ENCODE results near the gene LRIG2. TPM values are rescaled to one million over a fixed set of nuclear protein-coding genes. Genes with fewer than 3 reads are reported as not detected.
"Not testable (repeated sequence)": the region's sequence is repeated elsewhere in the genome, so short reads cannot be mapped to it uniquely, and the experiment has no call there.

LRIG2 gene, protein sequence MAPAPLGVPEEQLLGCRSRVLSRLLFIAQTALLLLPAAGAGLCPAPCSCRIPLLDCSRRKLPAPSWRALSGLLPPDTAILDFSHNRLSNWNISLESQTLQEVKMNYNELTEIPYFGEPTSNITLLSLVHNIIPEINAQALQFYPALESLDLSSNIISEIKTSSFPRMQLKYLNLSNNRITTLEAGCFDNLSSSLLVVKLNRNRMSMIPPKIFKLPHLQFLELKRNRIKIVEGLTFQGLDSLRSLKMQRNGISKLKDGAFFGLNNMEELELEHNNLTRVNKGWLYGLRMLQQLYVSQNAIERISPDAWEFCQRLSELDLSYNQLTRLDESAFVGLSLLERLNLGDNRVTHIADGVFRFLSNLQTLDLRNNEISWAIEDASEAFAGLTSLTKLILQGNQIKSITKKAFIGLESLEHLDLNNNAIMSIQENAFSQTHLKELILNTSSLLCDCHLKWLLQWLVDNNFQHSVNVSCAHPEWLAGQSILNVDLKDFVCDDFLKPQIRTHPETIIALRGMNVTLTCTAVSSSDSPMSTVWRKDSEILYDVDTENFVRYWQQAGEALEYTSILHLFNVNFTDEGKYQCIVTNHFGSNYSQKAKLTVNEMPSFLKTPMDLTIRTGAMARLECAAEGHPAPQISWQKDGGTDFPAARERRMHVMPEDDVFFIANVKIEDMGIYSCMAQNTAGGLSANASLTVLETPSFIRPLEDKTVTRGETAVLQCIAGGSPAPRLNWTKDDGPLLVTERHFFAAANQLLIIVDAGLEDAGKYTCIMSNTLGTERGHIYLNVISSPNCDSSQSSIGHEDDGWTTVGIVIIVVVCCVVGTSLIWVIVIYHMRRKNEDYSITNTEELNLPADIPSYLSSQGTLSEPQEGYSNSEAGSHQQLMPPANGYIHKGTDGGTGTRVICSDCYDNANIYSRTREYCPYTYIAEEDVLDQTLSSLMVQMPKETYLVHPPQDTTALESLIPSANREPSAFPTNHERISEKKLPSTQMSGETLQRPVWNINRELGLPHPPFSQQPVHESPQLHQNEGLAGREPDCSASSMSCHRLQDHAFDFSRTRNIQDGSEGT
- 10 to 100 TPM; 21.2 to 23.0 TPM for total RNA-seq
- polyA plus RNA-seq (2013, experiment 1 of 2), result 12.9 TPM
- 12.8 TPM for polyA plus RNA-seq (2013, experiment 2 of 2)
- long read RNA-seq, experiment 1, full-length matches to known transcripts, result 1 of 8 reads
- long read RNA-seq, experiment 1, partial matches to known transcripts, result 0 of 8 reads
- long read RNA-seq, experiment 1, other reads (novel, unspliced or antisense), result 7 of 8 reads
- long read RNA-seq, experiment 2, full-length matches to known transcripts, result 30 of 58 reads
- long read RNA-seq, experiment 2, partial matches to known transcripts, result 8 of 58 reads
- long read RNA-seq, experiment 2, other reads (novel, unspliced or antisense), result 20 of 58 reads
- long read RNA-seq, experiment 3, full-length matches to known transcripts, result 54 of 78 reads
- long read RNA-seq, experiment 3, partial matches to known transcripts, result 6 of 78 reads
- long read RNA-seq, experiment 3, other reads (novel, unspliced or antisense), result 18 of 78 reads
- long read RNA-seq, experiment 4, full-length matches to known transcripts, result 3 of 3 reads
- long read RNA-seq, experiment 4, partial matches to known transcripts, result 0 of 3 reads
- long read RNA-seq, experiment 4, other reads (novel, unspliced or antisense), result 0 of 3 reads

DNA sequence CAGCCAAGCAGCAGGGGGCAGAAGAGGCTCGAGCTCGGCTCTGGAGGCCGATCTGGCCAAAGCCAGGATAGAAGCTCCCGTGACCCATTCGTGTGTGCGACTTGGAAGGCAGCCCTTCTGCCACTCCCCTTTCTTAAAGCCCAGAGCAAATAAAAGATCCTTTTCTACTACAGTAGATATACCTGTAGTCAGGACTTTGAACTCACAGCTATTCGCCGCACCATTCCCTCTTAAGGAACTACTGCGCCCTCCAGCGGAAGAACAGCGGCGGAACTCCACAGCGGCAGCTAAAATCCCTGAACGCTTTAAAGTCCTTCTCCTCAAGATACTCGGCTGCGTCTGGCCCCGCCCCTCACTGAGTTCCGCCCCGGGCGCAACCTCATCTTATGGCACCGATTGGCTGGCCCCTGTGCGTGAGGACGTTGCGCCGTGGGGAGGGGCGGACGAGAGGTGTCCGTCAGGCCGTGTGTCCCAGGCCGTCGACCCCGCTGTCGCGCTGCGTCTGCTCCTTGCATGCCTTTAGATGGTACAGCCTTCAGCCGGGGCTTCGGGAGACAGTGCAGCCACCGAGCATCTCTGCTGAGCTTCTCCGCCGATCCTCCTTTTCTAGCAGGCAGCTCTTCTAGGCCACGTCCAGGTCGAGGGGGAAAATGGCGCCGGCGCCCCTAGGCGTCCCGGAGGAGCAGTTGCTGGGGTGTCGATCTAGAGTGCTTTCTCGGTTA, at the start of gene LRIG2:
Gene LRIG2 (plus strand): TSS at position 442 of the 722 bp plus-strand sequence. CDS start 209 bp downstream, at position 651.
- Histone ChIP-seq H3K4me1 (ENCODE audit: control insufficient read depth, insufficient read depth, low read length) (peaks cover 4% of the 10 kb centered on the region), H3K9ac (ENCODE audit: extremely low read depth, low read length, poor library complexity, severe bottlenecking) (peak within 1 kb of the TSS; percentile 84), H3K4me3 (ENCODE audit: low read length) (peak within 1 kb of the TSS; percentile 99), H3K27ac (ENCODE audit: low read depth, low read length) (peak within 1 kb of the TSS; percentile 96), H3K36me3 (ENCODE audit: control insufficient read depth, insufficient read depth, low read length) (peaks cover 17% of the 10 kb centered on the region), H3K27me3 (ENCODE audit: control insufficient read depth, insufficient read depth, low read length, poor library complexity, severe bottlenecking) (no peaks in the 10 kb centered on the region), H3K9me3 (ENCODE audit: control insufficient read depth, low read length) (no peaks in the 10 kb centered on the region)
- WGBS, 2 experiments (ENCODE audit: insufficient coverage in 1 of 2, insufficient read length in 1 of 2), result 0% methylated on average over 32 to 49 of the region's 49 CpGs
- H3K27ac Mint-ChIP-seq, result peak within 1 kb of the TSS; percentile 99
- H3K27me3 Mint-ChIP-seq (ENCODE audit: insufficient read depth), result no peaks in the 10 kb centered on the region
- H3K9me3 Mint-ChIP-seq, result peaks cover 6% of the 10 kb centered on the region
- H3K4me1 Mint-ChIP-seq, result peaks cover 26% of the 10 kb centered on the region
- H3K36me3 Mint-ChIP-seq (ENCODE audit: low read depth), result peaks cover 21% of the 10 kb centered on the region
- DNase-seq, result peak; percentile 100
- TF ChIP-seq, protein P1, sequence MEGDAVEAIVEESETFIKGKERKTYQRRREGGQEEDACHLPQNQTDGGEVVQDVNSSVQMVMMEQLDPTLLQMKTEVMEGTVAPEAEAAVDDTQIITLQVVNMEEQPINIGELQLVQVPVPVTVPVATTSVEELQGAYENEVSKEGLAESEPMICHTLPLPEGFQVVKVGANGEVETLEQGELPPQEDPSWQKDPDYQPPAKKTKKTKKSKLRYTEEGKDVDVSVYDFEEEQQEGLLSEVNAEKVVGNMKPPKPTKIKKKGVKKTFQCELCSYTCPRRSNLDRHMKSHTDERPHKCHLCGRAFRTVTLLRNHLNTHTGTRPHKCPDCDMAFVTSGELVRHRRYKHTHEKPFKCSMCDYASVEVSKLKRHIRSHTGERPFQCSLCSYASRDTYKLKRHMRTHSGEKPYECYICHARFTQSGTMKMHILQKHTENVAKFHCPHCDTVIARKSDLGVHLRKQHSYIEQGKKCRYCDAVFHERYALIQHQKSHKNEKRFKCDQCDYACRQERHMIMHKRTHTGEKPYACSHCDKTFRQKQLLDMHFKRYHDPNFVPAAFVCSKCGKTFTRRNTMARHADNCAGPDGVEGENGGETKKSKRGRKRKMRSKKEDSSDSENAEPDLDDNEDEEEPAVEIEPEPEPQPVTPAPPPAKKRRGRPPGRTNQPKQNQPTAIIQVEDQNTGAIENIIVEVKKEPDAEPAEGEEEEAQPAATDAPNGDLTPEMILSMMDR (conservative IDR thresholded peaks at IDR 0.05), result peak; percentile 94
- peak within 1 kb of the TSS; percentile 98 for H3K4me3 Mint-ChIP-seq

DNA sequence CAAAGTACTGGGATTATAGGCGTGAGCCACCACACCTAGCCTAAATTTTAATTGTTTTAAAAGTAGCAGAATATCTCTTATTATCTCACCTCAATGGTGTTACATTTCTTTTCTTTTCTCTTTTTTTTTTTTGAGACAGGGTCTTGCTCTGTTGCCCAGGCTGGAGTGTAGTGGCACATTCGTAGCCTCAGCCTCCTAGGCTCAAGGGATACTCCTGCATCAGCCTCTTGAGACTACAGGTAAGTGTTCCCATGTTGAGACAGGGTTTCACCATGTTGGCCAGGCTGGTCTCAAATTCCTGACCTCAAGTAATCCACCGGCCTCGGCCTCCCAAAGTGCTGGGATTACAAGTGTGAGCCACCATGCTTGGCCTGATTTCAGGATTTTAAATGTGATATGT, 49.7 kb upstream of the LRIG2 start:
- H3K27ac ChIP-seq (ENCODE audit: low read depth, low read length); H3K36me3 ChIP-seq (ENCODE audit: control insufficient read depth, insufficient read depth, low read length); H3K4me3 Mint-ChIP-seq; H3K27me3 Mint-ChIP-seq (ENCODE audit: insufficient read depth); H3K9me3 ChIP-seq (ENCODE audit: control insufficient read depth, low read length); H3K27ac Mint-ChIP-seq; H3K36me3 Mint-ChIP-seq (ENCODE audit: low read depth); H3K27me3 ChIP-seq (ENCODE audit: control insufficient read depth, insufficient read depth, low read length, poor library complexity, severe bottlenecking); H3K9ac ChIP-seq (ENCODE audit: extremely low read depth, low read length, poor library complexity, severe bottlenecking); DNase-seq; H3K9me3 Mint-ChIP-seq; H3K4me3 ChIP-seq (ENCODE audit: low read length): not testable (repeated sequence)
- 90 to 94% methylated on average over 3 to 4 of the region's 4 CpGs for WGBS, 2 experiments (ENCODE audit: insufficient coverage in 1 of 2, insufficient read length in 1 of 2)
- H3K4me1 ChIP-seq (ENCODE audit: control insufficient read depth, insufficient read depth, low read length), result peaks cover 11% of the 10 kb centered on the region
- H3K4me1 Mint-ChIP-seq, result peaks cover 29% of the 10 kb centered on the region

DNA sequence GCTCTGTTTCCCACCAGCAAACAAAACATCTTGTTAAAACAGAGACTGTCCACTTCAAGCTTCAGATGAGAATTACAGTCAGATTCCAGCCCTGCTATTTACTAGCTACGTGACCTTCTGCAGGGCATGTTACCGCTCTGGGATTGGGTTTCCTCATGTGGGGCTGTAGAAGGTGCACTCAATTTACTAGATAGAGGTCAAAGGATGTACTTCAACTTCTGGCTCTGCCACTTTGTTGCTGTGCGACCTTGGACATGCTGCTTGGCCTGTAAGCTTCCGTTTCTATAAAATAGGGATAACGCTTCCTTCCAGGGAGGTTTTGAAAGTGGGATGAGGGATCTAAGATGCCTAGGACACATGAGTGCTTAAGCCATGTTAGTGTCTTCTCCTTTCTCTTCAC, 46.0 kb upstream of the LRIG2 start:
- 72 to 77% methylated on average over 3 to 5 of the region's 5 CpGs for WGBS, 2 experiments (ENCODE audit: insufficient coverage in 1 of 2, insufficient read length in 1 of 2)
- Histone ChIP-seq H3K36me3 (ENCODE audit: control insufficient read depth, insufficient read depth, low read length) (no peaks in the 10 kb centered on the region), H3K4me3 (ENCODE audit: low read length) (no peak overlapping the region), H3K9me3 (ENCODE audit: control insufficient read depth, low read length) (no peaks in the 10 kb centered on the region), H3K27ac (ENCODE audit: low read depth, low read length) (no peak overlapping the region), H3K4me1 (ENCODE audit: control insufficient read depth, insufficient read depth, low read length) (peaks cover 11% of the 10 kb centered on the region), H3K9ac (ENCODE audit: extremely low read depth, low read length, poor library complexity, severe bottlenecking) (no peak overlapping the region), H3K27me3 (ENCODE audit: control insufficient read depth, insufficient read depth, low read length, poor library complexity, severe bottlenecking) (no peaks in the 10 kb centered on the region)
- DNase-seq, result peak; percentile 48
- Mint-ChIP-seq H3K27ac (peak overlapping the region; percentile 81), H3K9me3 (no peaks in the 10 kb centered on the region), H3K36me3 (ENCODE audit: low read depth) (no peaks in the 10 kb centered on the region), H3K27me3 (ENCODE audit: insufficient read depth) (no peaks in the 10 kb centered on the region), H3K4me1 (peaks cover 32% of the 10 kb centered on the region), H3K4me3 (no peak overlapping the region)
- TF ChIP-seq, protein P1 (conservative IDR thresholded peaks at IDR 0.05), result no peak
